MM.1S (cell line): ENCODE data around the gene KCNJ18.
"Not testable (repeated sequence)": the region's sequence is repeated elsewhere in the genome, so short reads cannot be mapped to it uniquely, and the experiment has no call there.

Source experiments
- DNase-seq: peaks from one replicate; pipeline ENCODE4 v3.0.0-alpha.2; 2015
- H2AFZ ChIP-seq: fragments of 300-600 bp; sonication (generic); 2 replicates; pipeline ENCODE4 v1.6.0; 2016; ENCODE audit warnings: antibody characterized with exemption, low read length
- H3F3A ChIP-seq: fragments of 300-600 bp; sonication (generic); 2 replicates; pipeline ENCODE4 v1.6.1; 2016; ENCODE audit warnings: mild to moderate bottlenecking, antibody characterized with exemption, low read length, moderate library complexity, mixed read lengths; ENCODE audit not compliant: insufficient read depth
- H3K27ac ChIP-seq: fragments of 300-600 bp; sonication (generic); 2 replicates; pipeline ENCODE4 v1.5.1; 2016; ENCODE audit warnings: mild to moderate bottlenecking, low read length
- H3K27me3 ChIP-seq: fragments of 300-600 bp; sonication (generic); replicated peaks from 2 replicates; pipeline ENCODE4 v1.6.0; 2016; ENCODE audit warnings: low read length; ENCODE audit not compliant: insufficient read depth
- H3K36me3 ChIP-seq: fragments of 300-600 bp; sonication (generic); replicated peaks from 2 replicates; pipeline ENCODE4 v1.6.1; 2016; ENCODE audit warnings: mild to moderate bottlenecking, low read length, mixed read lengths; ENCODE audit not compliant: insufficient read depth
- H3K4me1 ChIP-seq: fragments of 300-600 bp; sonication (generic); 2 replicates; pipeline ENCODE4 v1.6.1; 2016; ENCODE audit warnings: low read length, mixed read lengths
- H3K4me2 ChIP-seq: fragments of 300-600 bp; sonication (generic); 2 replicates; pipeline ENCODE4 v1.6.0; 2016; ENCODE audit warnings: low read depth, low read length
- H3K4me3 ChIP-seq: fragments of 300-600 bp; sonication (generic); 2 replicates; pipeline ENCODE4 v1.5.1; 2016; ENCODE audit warnings: low read length, mixed read lengths
- H3K79me2 ChIP-seq: fragments of 300-600 bp; sonication (generic); 2 replicates; pipeline ENCODE4 v1.6.1; 2016; ENCODE audit warnings: mixed run types, low read length, mixed read lengths
- H3K9ac ChIP-seq: fragments of 300-600 bp; sonication (generic); 2 replicates; pipeline ENCODE4 v1.6.1; 2016; ENCODE audit warnings: low read length, mixed read lengths
- H3K9me2 ChIP-seq: fragments of 300-600 bp; sonication (generic); replicated peaks from 2 replicates; pipeline ENCODE4 v1.6.1; 2016; ENCODE audit warnings: mild to moderate bottlenecking, low read length, mixed read lengths; ENCODE audit not compliant: insufficient read depth
- H3K9me3 ChIP-seq: fragments of 300-600 bp; sonication (generic); replicated peaks from 2 replicates; pipeline ENCODE4 v1.6.1; 2016; ENCODE audit warnings: mild to moderate bottlenecking, low read length, mixed read lengths; ENCODE audit not compliant: insufficient read depth
- H4K20me1 ChIP-seq: fragments of 300-600 bp; sonication (generic); 2 replicates; pipeline ENCODE4 v1.6.1; 2016; ENCODE audit warnings: mild to moderate bottlenecking, low read length, moderate library complexity, mixed read lengths; ENCODE audit not compliant: insufficient read depth

The KCNJ18 gene

DNA sequence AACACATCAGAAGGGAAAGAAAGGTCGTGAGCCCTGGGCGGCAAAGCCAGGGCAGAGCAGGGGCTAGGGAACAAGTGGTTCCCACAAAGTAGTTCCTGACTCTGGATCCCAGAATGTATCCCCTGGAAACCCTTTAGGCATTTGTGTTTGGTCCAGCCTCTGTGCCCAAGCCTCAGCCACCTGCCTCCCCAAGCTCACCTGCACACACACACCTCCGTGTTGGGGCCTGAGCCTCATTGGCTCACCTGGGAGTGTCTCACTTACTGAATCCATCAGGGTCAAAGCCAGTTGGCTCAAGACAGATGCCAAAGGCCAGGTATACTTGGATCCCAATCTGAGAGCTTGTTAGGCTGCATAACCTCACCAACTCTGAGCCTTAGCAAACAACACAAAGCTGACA lies 54.1 kb downstream of the KCNJ18 start:
- not testable (repeated sequence) for H3K9me3 ChIP-seq, H3K27me3 ChIP-seq, H3F3A ChIP-seq, H3K4me2 ChIP-seq, H2AFZ ChIP-seq, H3K4me3 ChIP-seq, H3K9me2 ChIP-seq, H3K27ac ChIP-seq, H3K4me1 ChIP-seq, H4K20me1 ChIP-seq, H3K36me3 ChIP-seq, H3K9ac ChIP-seq, H3K79me2 ChIP-seq, DNase-seq

DNA sequence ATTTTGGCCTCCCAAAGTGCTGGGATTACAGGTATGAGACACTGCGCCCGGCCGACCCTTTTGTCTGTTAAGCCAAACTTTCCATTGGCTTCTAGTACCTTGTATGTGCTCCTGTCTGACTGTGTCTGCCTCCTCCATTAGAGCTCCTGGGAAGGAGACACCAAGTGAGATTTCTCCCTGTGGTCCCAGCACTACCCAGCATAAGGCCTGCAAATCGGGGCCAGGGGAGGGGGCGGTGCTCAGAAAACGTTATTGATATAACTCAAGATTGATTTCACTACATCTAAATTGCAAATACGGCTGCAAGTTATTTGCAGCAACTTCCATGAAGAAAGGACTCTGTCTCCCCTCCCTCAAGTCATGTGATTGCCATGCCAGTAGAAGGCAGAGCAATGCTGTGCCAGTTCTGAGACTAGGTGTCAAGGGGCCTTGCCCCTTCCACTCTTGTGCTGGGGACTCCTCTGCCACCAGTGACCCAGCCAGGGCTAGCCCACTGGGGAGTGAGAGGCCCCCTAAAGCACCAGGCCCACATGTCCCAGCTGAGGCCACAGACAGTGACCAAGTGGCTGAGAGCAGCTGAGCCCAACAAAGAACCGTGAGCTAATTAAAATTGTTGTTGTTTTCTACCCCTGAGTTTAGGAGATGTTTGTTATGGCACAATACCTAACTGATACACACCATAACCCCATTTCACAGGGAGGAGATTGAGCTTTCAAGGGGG lies 55.0 kb downstream of the KCNJ18 start:
- H3K79me2 ChIP-seq, H3K9me3 ChIP-seq, H2AFZ ChIP-seq, H3F3A ChIP-seq, H3K27me3 ChIP-seq, H3K4me3 ChIP-seq, H3K9me2 ChIP-seq, H3K4me1 ChIP-seq, H4K20me1 ChIP-seq, H3K4me2 ChIP-seq, H3K27ac ChIP-seq, DNase-seq, H3K9ac ChIP-seq, H3K36me3 ChIP-seq: not testable (repeated sequence)

DNA sequence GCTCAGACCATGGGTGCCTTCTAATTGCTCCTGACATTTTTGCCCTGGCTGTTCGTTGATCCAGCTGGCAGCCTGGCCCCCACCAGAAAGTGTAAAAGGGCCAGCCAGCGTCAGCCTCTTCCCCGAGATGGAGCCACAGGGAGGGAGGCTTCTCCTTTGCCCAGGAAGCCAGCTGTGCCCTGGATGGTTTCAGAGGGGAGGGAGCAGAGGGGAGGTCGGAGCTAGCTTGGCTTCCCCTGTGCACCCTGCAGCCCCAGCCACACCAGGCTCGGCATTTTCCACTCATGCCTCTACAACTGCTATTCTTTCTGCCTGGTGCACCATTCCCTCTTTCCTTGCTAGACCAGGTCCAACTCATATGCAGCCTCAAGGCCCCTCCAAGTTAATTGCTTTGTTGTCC lies 56.4 kb downstream of the KCNJ18 start:
- H3K4me2 ChIP-seq, H3K9ac ChIP-seq, H3K9me3 ChIP-seq, DNase-seq, H3K36me3 ChIP-seq, H3K27me3 ChIP-seq, H3K27ac ChIP-seq, H3K79me2 ChIP-seq, H3F3A ChIP-seq, H3K9me2 ChIP-seq, H3K4me3 ChIP-seq, H2AFZ ChIP-seq, H4K20me1 ChIP-seq, H3K4me1 ChIP-seq: not testable (repeated sequence)

DNA sequence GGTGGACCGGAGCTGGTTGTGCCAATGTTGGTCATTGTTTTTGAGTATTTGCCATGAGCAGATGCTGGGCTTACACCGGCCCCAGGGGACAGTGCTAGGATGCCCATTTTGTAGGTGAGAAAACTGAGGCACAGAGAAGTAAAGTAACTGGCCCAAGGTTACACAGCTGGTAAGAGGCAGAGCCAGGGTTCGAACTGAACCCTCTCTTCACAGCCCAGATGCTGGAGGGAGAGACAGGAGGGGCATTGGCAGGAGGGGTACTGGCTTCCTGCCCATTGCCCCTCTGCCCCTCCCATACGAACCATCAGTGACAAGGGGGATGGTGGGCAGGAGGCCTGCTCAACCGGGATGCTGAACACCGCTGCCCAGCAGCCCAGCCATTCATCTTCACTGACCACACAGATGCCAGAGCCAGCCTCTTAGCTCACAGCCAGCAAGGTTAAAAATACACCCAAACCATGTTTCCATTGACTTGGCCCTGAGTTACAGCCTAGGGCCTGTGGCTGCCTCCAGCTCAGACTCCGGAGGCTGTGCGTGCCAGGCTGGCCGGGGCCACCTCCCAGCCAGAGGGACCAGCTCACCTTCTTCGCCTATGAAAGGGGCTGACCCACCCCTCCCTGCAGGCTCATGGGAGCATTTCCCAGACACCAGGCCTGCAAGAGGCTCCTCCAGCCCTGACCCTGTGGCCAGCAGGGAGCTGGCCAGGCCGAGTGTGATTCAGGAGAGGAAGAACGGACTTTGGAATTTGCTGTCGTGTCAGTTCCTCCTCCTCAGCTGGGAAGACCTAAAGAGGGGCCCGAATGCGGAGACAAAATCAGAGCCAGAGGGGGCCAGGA lies 57.6 kb downstream of the KCNJ18 start:
- H3K4me3 ChIP-seq, H2AFZ ChIP-seq, H3K4me2 ChIP-seq, H3K9me2 ChIP-seq, DNase-seq, H3K36me3 ChIP-seq, H3K27me3 ChIP-seq, H3K9me3 ChIP-seq, H3K9ac ChIP-seq, H3K79me2 ChIP-seq, H3F3A ChIP-seq, H4K20me1 ChIP-seq, H3K27ac ChIP-seq, H3K4me1 ChIP-seq: not testable (repeated sequence)

DNA sequence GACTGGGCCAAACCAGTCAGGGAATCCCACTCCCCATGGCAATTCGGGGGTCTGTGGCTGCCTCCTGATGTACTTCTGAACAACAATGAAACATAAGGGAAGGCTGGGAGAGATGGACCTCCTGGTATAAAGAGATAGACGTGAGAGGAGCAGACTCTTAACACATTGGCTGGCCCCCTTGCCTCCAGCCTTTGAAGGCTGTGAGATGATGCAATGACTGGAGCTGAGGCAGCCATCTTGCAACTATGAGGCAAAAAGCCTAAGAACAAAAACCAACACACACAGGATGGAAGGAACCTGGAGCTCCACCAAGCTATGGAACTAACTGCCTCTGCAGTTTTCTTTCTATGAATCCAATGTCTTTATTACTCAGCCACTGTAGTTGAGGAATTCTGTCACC lies 58.8 kb downstream of the KCNJ18 start:
- not testable (repeated sequence) for H2AFZ ChIP-seq, H3K9ac ChIP-seq, H3K79me2 ChIP-seq, H3K4me1 ChIP-seq, H3K9me2 ChIP-seq, H3K27ac ChIP-seq, H3K27me3 ChIP-seq, H3K9me3 ChIP-seq, H3K36me3 ChIP-seq, H3K4me2 ChIP-seq, H3F3A ChIP-seq, H4K20me1 ChIP-seq, DNase-seq, H3K4me3 ChIP-seq
